K562 (cell line): Measurements from ENCODE around the gene MLXIPL. TPM values are rescaled to one million over a fixed set of nuclear protein-coding genes. Genes with fewer than 3 reads are reported as not detected.
A peak's percentile ranks its signal among the peaks of the same experiment; 100 is the strongest.

Experiments
- CBFA2T3 ChIP-seq: fragments of 450-650 bp; IDR thresholded peaks from 2 replicates; pipeline ENCODE4 v1.6.1; 2017
- ILF3 ChIP-seq: fragments of 450-650 bp; IDR thresholded peaks from 2 replicates; pipeline ENCODE4 v1.6.1; 2018; ENCODE audit warnings: antibody characterized with exemption, mild to moderate bottlenecking, moderate library complexity, borderline replicate concordance
- JUN ChIP-seq, 2 experiments: sonication (generic) in 1 of 2; formaldehyde crosslinking in 1 of 2; IDR thresholded peaks; 2 replicates each; pipeline versions ENCODE4 v1.6.1 to v1.8.0; 2012 to 2022; ENCODE audit warnings: borderline replicate concordance in 2 of 2, mild to moderate bottlenecking in 2 of 2, improper control_type of control experiment in 1 of 2, low read depth in 1 of 2, low read length in 1 of 2, missing genetic modification reagents in 1 of 2
- KAT8 ChIP-seq: fragments of 450-650 bp; IDR thresholded peaks from 2 replicates; pipeline ENCODE4 v1.6.1; 2016; ENCODE audit warnings: low read depth, mild to moderate bottlenecking
- KDM5B ChIP-seq: fragments of 200-600 bp; sonication (generic); IDR thresholded peaks from 2 replicates; pipeline ENCODE4 v1.6.1; 2012; ENCODE audit warnings: low read depth, mild to moderate bottlenecking, moderate library complexity, low read length, control low read depth, inconsistent platforms; ENCODE audit not compliant: insufficient replicate concordance
- NKRF ChIP-seq: fragments of 450-650 bp; IDR thresholded peaks from 2 replicates; pipeline ENCODE4 v1.6.1; 2016; ENCODE audit warnings: borderline replicate concordance
- NR2F6 ChIP-seq: fragments of 450-650 bp; formaldehyde crosslinking; IDR thresholded peaks from 2 replicates; pipeline ENCODE4 v1.4.0; 2020; ENCODE audit warnings: mild to moderate bottlenecking
- POLR2B ChIP-seq: fragments of 450-650 bp; IDR thresholded peaks from 2 replicates; pipeline ENCODE4 v1.6.1; 2018; ENCODE audit warnings: low read depth; ENCODE audit not compliant: partially characterized antibody
- RERE ChIP-seq: sonication (generic); formaldehyde crosslinking; IDR thresholded peaks from 2 replicates; pipeline ENCODE4 v1.8.0; 2023; ENCODE audit warnings: missing genetic modification reagents, mild to moderate bottlenecking, borderline replicate concordance
- RFX1 ChIP-seq: fragments of 450-650 bp; IDR thresholded peaks from 2 replicates; pipeline ENCODE4 v1.6.1; 2016; ENCODE audit warnings: mild to moderate bottlenecking, moderate library complexity
- SREBF1 ChIP-seq: fragments of 150-350 bp; IDR thresholded peaks from 2 replicates; pipeline ENCODE4 v1.6.1; 2014; ENCODE audit warnings: antibody characterized with exemption, low read depth, low read length, borderline replicate concordance
- TOE1 ChIP-seq, 2 experiments: fragments of 450-650 bp in 1 of 2; sonication (generic) in 1 of 2; formaldehyde crosslinking in 1 of 2; IDR thresholded peaks; 2 replicates each; pipeline versions ENCODE4 v1.7.1 to v1.8.0; 2016 to 2022; ENCODE audit warnings: borderline replicate concordance in 2 of 2, mild to moderate bottlenecking in 2 of 2, antibody characterized with exemption in 1 of 2, inconsistent platforms in 1 of 2, low read depth in 1 of 2, missing genetic modification reagents in 1 of 2, moderate library complexity in 1 of 2
- ZNF217 ChIP-seq: sonication (generic); formaldehyde crosslinking; IDR thresholded peaks from 2 replicates; pipeline ENCODE4 v1.8.0; 2022; ENCODE audit warnings: mild to moderate bottlenecking, missing genetic modification reagents
- polyA plus RNA-seq, 8 experiments: library from polyadenylated mRNA; depleted of rRNA in 4 of 8; stranded (reverse) in 5 of 8; unstranded in 3 of 8; fragments of >200 nt; fragmentation: Nextera tagmentation in 2 of 8; fragmentation: Illumina TruSeq in 1 of 8; extraction: Ambion mirVana in 2 of 8; extraction: Trizol in 1 of 8; gene quantifications; 2 replicates each; pipeline versions ENCODE4 v1.2.1 to v1.2.3, GENCODE V29; 2011 to 2014; ENCODE audit warnings: inconsistent platforms in 1 of 8, missing spikeins in 1 of 8
- total RNA-seq, 7 experiments: library from RNA; depleted of rRNA in 6 of 7; stranded (reverse); fragments of >200 nt in 6 of 7; fragmentation: Illumina TruSeq in 2 of 7; extraction: Trizol in 2 of 7; gene quantifications; 2 replicates each; pipeline versions ENCODE4 v1.2.1 to v1.2.3, GENCODE V29; 2011 to 2021; ENCODE audit warnings: low replicate concordance in 1 of 7
- TF ChIP-seq, protein P1 (sequence below), 2 experiments: fragments of 250-450 bp in 1 of 2; fragments of 450-650 bp in 1 of 2; sonication (Bioruptor Pico) in 1 of 2; IDR thresholded peaks; 2 replicates each; pipeline versions ENCODE4 v1.6.1 to v1.8.0; 2016 to 2021; ENCODE audit warnings: mild to moderate bottlenecking in 2 of 2, moderate library complexity in 2 of 2, missing compliant biosample characterization in 1 of 2, missing genetic modification characterization in 1 of 2
- TF ChIP-seq, protein P2 (sequence below), 2 experiments: IDR thresholded peaks; 2 replicates each; pipeline ENCODE4 v1.6.1; 2012; ENCODE audit warnings: improper control_type of control experiment in 2 of 2, low read depth in 2 of 2, low read length in 2 of 2, borderline replicate concordance in 1 of 2

The MLXIPL gene
- total and polyA plus RNA-seq, 9 of the 15 experiments (the other 6 are each of a cell fraction or from before 2014, with no cell fraction given): 0.11 to 18.4 (median 1.4) TPM

- TF ChIP-seq KDM5B (no peak), RFX1 (no peak), POLR2B (no peak), SREBF1 (no peak), NR2F6 (CRISPR knock-in tag) (no peak), ZNF217 (CRISPR knock-in tag) (no peak), CBFA2T3 (no peak), TOE1 (IDR thresholded peaks at IDR 0.05; ENCODE audit: borderline replicate concordance) (no peak), TOE1 (CRISPR knock-in tag; IDR thresholded peaks at IDR 0.05; ENCODE audit: borderline replicate concordance, low read depth) (no peak), JUN (IDR thresholded peaks at IDR 0.05; ENCODE audit: borderline replicate concordance, low read depth, low read length) (no peak), JUN (CRISPR knock-in tag; IDR thresholded peaks at IDR 0.05; ENCODE audit: borderline replicate concordance) (no peak), NKRF (peak; percentile 50; the same call in 1 of the 2 replicates), ILF3 (no peak), RERE (CRISPR knock-in tag) (no peak), KAT8 (no peak)
- TF ChIP-seq, protein P1, sequence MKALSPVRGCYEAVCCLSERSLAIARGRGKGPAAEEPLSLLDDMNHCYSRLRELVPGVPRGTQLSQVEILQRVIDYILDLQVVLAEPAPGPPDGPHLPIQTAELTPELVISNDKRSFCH (CRISPR knock-in tag; IDR thresholded peaks at IDR 0.05): no peak
- TF ChIP-seq, protein P1 (tag; IDR thresholded peaks at IDR 0.05): no peak
- TF ChIP-seq, protein P2, sequence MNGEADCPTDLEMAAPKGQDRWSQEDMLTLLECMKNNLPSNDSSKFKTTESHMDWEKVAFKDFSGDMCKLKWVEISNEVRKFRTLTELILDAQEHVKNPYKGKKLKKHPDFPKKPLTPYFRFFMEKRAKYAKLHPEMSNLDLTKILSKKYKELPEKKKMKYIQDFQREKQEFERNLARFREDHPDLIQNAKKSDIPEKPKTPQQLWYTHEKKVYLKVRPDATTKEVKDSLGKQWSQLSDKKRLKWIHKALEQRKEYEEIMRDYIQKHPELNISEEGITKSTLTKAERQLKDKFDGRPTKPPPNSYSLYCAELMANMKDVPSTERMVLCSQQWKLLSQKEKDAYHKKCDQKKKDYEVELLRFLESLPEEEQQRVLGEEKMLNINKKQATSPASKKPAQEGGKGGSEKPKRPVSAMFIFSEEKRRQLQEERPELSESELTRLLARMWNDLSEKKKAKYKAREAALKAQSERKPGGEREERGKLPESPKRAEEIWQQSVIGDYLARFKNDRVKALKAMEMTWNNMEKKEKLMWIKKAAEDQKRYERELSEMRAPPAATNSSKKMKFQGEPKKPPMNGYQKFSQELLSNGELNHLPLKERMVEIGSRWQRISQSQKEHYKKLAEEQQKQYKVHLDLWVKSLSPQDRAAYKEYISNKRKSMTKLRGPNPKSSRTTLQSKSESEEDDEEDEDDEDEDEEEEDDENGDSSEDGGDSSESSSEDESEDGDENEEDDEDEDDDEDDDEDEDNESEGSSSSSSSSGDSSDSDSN (IDR thresholded peaks at IDR 0.05; ENCODE audit: borderline replicate concordance in 1 of 2, low read depth in 2 of 2, low read length in 2 of 2): 0 out of 4 replicates have a peak, but pooled peaks have one; percentile 20 to 22
Observed at GRCh38 chr7:73577627-73578341, 46.5 kb downstream of the MLXIPL start (continued).
